HCT116 (cell line): ENCODE data around the gene NUCB2. TPM values are rescaled to one million over a fixed set of nuclear protein-coding genes. Genes with fewer than 3 reads are reported as not detected.

Experiments
- ATAC-seq: fragments of 200-7000 bp; cut with Tn5 transposase; 2 replicates; pipeline ENCODE4 v1.9.1; 2020; ENCODE audit warnings: mild to moderate bottlenecking, moderate library complexity
- BruUV-seq: library from RNA; stranded (reverse); fragments of 400-500 nt; replicated peaks from 2 replicates; lab custom pipeline; 2021; lab: Mats Ljungman, UMichigan
- CTCF ChIA-PET: fragments of 300-600 bp; sonication (Branson Sonifier 250); formaldehyde crosslinking; loops from one replicate; lab custom pipeline; 2021; ENCODE audit warnings: antibody characterized with exemption; lab: Charles Lee
- POLR2A ChIA-PET: fragments of 300-600, 350-600 bp; sonication (Branson Sonifier 250); formaldehyde crosslinking; loops from one replicate; lab custom pipeline; 2021; ENCODE audit warnings: antibody characterized with exemption; lab: Charles Lee
- RAD21 ChIA-PET, 2 experiments: fragments of 300-600 bp; sonication (Branson Sonifier 250); formaldehyde crosslinking; loops; one replicate each; lab custom pipeline; 2023; ENCODE audit warnings: low total read pairs in 2 of 2; ENCODE audit not compliant: uncharacterized antibody in 2 of 2, unreplicated experiment in 2 of 2, low non-redundant PET in 1 of 2; lab: Charles Lee
- DNase-seq: peaks from one replicate; pipeline ENCODE4 v3.0.0-alpha.2; 2010; ENCODE audit warnings: low read depth, low spot score
- H2AFZ ChIP-seq: fragments of 200-600 bp; shearing (Covaris generic), sonication (generic); 2 replicates; pipeline ENCODE4 v1.6.1; 2017; ENCODE audit warnings: low read depth, mixed run types, mixed read lengths, antibody characterized with exemption, low read length; ENCODE audit not compliant: poor library complexity, severe bottlenecking
- H3K27ac ChIP-seq: 2 replicates; pipeline ENCODE4 v1.5.1; 2012; ENCODE audit warnings: low read depth, low read length
- H3K27me3 ChIP-seq: fragments of 200-600 bp; sonication (generic); 2 replicates; pipeline ENCODE4 v1.6.1; 2016; ENCODE audit warnings: mixed run types, low read length, mixed read lengths; ENCODE audit not compliant: insufficient read depth
- H3K36me3 ChIP-seq, 2 experiments: fragments of 200-500 bp in 1 of 2; fragments of 200-600 bp in 1 of 2; sonication (Bioruptor generic) in 1 of 2; sonication (generic) in 1 of 2; 2 replicates each; pipeline versions ENCODE4 v1.5.1 to v1.6.1; 2014 to 2016; ENCODE audit warnings: low read length in 2 of 2, inconsistent platforms in 1 of 2, mixed read lengths in 1 of 2, mixed run types in 1 of 2; ENCODE audit not compliant: insufficient read depth in 2 of 2, control insufficient read depth in 1 of 2
- H3K4me1 ChIP-seq, 2 experiments: fragments of 200-600 bp in 1 of 2; sonication (generic) in 1 of 2; 2 replicates each; pipeline versions ENCODE4 v1.5.1 to v1.6.1; 2012 to 2017; ENCODE audit warnings: low read length in 2 of 2, inconsistent platforms in 1 of 2, mild to moderate bottlenecking in 1 of 2, mixed read lengths in 1 of 2, mixed run types in 1 of 2, moderate library complexity in 1 of 2; ENCODE audit not compliant: insufficient read depth in 2 of 2, control insufficient read depth in 1 of 2
- H3K4me2 ChIP-seq: fragments of 200-600 bp; sonication (generic); 2 replicates; pipeline ENCODE4 v1.6.1; 2017; ENCODE audit warnings: mixed run types, low read length, mixed read lengths
- H3K4me3 ChIP-seq, 2 experiments: fragments of 200-600 bp in 1 of 2; sonication (generic) in 1 of 2; replicated peaks in 1 of 2; 2 replicates each; pipeline ENCODE4 v1.5.1; 2011 to 2016; ENCODE audit warnings: low read length in 2 of 2, control low read depth in 1 of 2, low read depth in 1 of 2, mild to moderate bottlenecking in 1 of 2, mixed read lengths in 1 of 2, mixed run types in 1 of 2
- H3K79me2 ChIP-seq: fragments of 200-600 bp; sonication (generic); 2 replicates; pipeline ENCODE4 v1.6.1; 2017; ENCODE audit warnings: mild to moderate bottlenecking, mixed run types, low read length, moderate library complexity, mixed read lengths; ENCODE audit not compliant: insufficient read depth
- H3K9ac ChIP-seq: fragments of 200-600 bp; sonication (generic); 2 replicates; pipeline ENCODE4 v1.6.1; 2016; ENCODE audit warnings: low read length, mixed read lengths
- H3K9me2 ChIP-seq: fragments of 200-600 bp; sonication (generic), shearing (Covaris generic); 2 replicates; pipeline ENCODE4 v1.6.1; 2017; ENCODE audit warnings: mixed run types, mild to moderate bottlenecking, moderate library complexity; ENCODE audit not compliant: insufficient read depth
- H3K9me3 ChIP-seq, 2 experiments: fragments of 200-500 bp in 1 of 2; fragments of 200-600 bp in 1 of 2; sonication (Bioruptor generic) in 1 of 2; sonication (generic) in 1 of 2; 2 replicates each; pipeline ENCODE4 v1.6.1; 2014 to 2017; ENCODE audit warnings: low read length in 2 of 2, mixed read lengths in 2 of 2, inconsistent platforms in 1 of 2, low read depth in 1 of 2, mild to moderate bottlenecking in 1 of 2, mixed run types in 1 of 2, moderate library complexity in 1 of 2; ENCODE audit not compliant: control insufficient read depth in 1 of 2, insufficient read depth in 1 of 2
- H4K20me1 ChIP-seq: fragments of 200-600 bp; sonication (generic), shearing (Covaris generic); 2 replicates; pipeline ENCODE4 v1.6.1; 2017; ENCODE audit warnings: mixed run types, mild to moderate bottlenecking, moderate library complexity; ENCODE audit not compliant: insufficient read depth
- CBX3 ChIP-seq: IDR thresholded peaks from 2 replicates; pipeline ENCODE4 v1.6.1; 2012; ENCODE audit warnings: low read depth
- CTCF ChIP-seq, 3 experiments: fragments of 200-600 bp in 1 of 3; sonication (generic) in 1 of 3; IDR thresholded peaks in 2 of 3; conservative IDR thresholded peaks in 1 of 3; 2 replicates each; pipeline ENCODE4 v1.5.1; 2012 to 2017; ENCODE audit warnings: low read depth in 2 of 3, low read length in 2 of 3, antibody characterized with exemption in 1 of 3, borderline replicate concordance in 1 of 3, control low read depth in 1 of 3, mild to moderate bottlenecking in 1 of 3, mixed read lengths in 1 of 3, mixed run types in 1 of 3, moderate library complexity in 1 of 3; ENCODE audit not compliant: insufficient read depth in 1 of 3
- ELF1 ChIP-seq: IDR thresholded peaks from 2 replicates; pipeline ENCODE4 v1.6.1; 2012; ENCODE audit warnings: low read depth, borderline replicate concordance
- EZH2 ChIP-seq: fragments of 200-600 bp; sonication (generic); IDR thresholded peaks from 2 replicates; pipeline ENCODE4 v1.6.1; 2017; ENCODE audit warnings: antibody characterized with exemption, mixed run types
- FOSL1 ChIP-seq: IDR thresholded peaks from 2 replicates; pipeline ENCODE4 v1.6.1; 2012; ENCODE audit warnings: low read depth
- POLR2AphosphoS5 ChIP-seq: IDR thresholded peaks from 2 replicates; pipeline ENCODE4 v1.6.1; 2011; ENCODE audit warnings: mild to moderate bottlenecking, low read depth, low read length, moderate library complexity
- RAD21 ChIP-seq: IDR thresholded peaks from 2 replicates; pipeline ENCODE4 v1.6.1; 2012; ENCODE audit warnings: low read depth, mild to moderate bottlenecking
- REST ChIP-seq: IDR thresholded peaks from 2 replicates; pipeline ENCODE4 v1.6.1; 2012; ENCODE audit warnings: low read depth
- SIN3A ChIP-seq: IDR thresholded peaks from 2 replicates; pipeline ENCODE4 v1.6.1; 2012; ENCODE audit warnings: low read depth
- SP1 ChIP-seq: IDR thresholded peaks from 2 replicates; pipeline ENCODE4 v1.6.1; 2012; ENCODE audit warnings: low read depth
- TCF7L2 ChIP-seq: IDR thresholded peaks from 2 replicates; pipeline ENCODE4 v1.7.0; 2011; ENCODE audit warnings: borderline replicate concordance, inconsistent platforms; ENCODE audit not compliant: insufficient read depth, insufficient read length; ENCODE audit errors: extremely low read depth
- YY1 ChIP-seq: IDR thresholded peaks from 2 replicates; pipeline ENCODE4 v1.6.1; 2011; ENCODE audit warnings: low read length, low read depth, moderate library complexity, mild to moderate bottlenecking; ENCODE audit not compliant: insufficient replicate concordance; ENCODE audit errors: extremely low read depth
- ZFX ChIP-seq: fragments of 450-650 bp; IDR thresholded peaks from 2 replicates; pipeline ENCODE4 v1.6.1; 2017
- intact Hi-C: fragments of 100-400 bp; cut with micrococcal nuclease; formaldehyde crosslinking; loops from 2 replicates; pipeline ENCODE4 v1.10.0; 2022
- total RNA-seq: library from RNA; stranded (reverse); gene quantifications from one replicate; pipeline ENCODE4 v1.2.1, GENCODE V29; 2021; ENCODE audit not compliant: unreplicated experiment
- TF ChIP-seq, protein P1 (sequence below): IDR thresholded peaks from 2 replicates; pipeline ENCODE4 v1.6.1; 2012

Gene NUCB2
- total RNA-seq, 1 experiment from 2014 or later: 40.6 TPM

DNA sequence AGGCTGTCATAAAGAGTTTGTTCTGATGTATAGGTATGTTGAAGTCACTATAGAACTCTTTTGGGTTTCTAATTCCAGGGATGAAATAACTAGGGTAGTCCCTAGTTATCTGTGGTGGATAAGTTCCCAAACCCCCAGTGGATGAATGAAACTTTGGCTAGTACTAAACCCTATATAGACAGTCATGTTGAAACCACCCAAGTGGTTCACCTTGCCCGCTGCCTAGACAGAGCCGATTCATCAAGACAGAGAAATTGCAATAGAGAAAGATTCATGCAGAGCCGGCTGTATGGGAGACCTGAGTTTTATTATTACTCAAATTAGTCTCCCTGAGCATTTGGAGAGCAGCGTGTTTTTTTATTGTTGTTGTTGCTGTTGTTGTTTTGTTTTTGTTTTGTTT lies 23.8 kb upstream of the NUCB2 start:
- ATAC-seq (no peak), DNase-seq (no peak)
- CTCF ChIA-PET: no interaction called here
- POLR2A ChIA-PET: no interaction called here
- Histone ChIP-seq H3K4me1 (no peaks in the 10 kb centered on the region), H3K4me3 (no peak overlapping the region), H2AFZ (no peak overlapping the region), H3K4me2 (no peak overlapping the region), H3K27me3 (no peaks in the 10 kb centered on the region), H3K9ac (no peak overlapping the region), H3K79me2 (no peaks in the 10 kb centered on the region), H3K27ac (no peak overlapping the region), H3K9me2 (no peaks in the 10 kb centered on the region), H3K36me3 (no peaks in the 10 kb centered on the region), H4K20me1 (no peaks in the 10 kb centered on the region), H3K9me3 (no peaks in the 10 kb centered on the region)
- intact Hi-C loops: no loop called here
- RAD21 ChIA-PET: no interaction called here
- no TSS peak for BruUV-seq
- no peak for TF ChIP-seq CBX3
- TF ChIP-seq ELF1: no peak
- TF ChIP-seq SIN3A: no peak
- no peak for TF ChIP-seq CTCF (IDR thresholded peaks at IDR 0.05 in 2 of 3, conservative IDR thresholded peaks at IDR 0.05 in 1 of 3; ENCODE audit: borderline replicate concordance in 1 of 3, insufficient read depth in 1 of 3, low read depth in 2 of 3, low read length in 2 of 3)
- TF ChIP-seq, protein P1, sequence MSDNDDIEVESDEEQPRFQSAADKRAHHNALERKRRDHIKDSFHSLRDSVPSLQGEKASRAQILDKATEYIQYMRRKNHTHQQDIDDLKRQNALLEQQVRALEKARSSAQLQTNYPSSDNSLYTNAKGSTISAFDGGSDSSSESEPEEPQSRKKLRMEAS: no peak
- no peak for TF ChIP-seq RAD21
- TF ChIP-seq SP1: no peak
- no peak for TF ChIP-seq YY1
- TF ChIP-seq TCF7L2: no peak
- TF ChIP-seq FOSL1: no peak
- no peak for TF ChIP-seq ZFX
- TF ChIP-seq POLR2AphosphoS5: no peak
- no peak for TF ChIP-seq REST
- no peak for TF ChIP-seq EZH2
